Body of pancreas (tissue), 4 donors: ENCODE measurements around the gene LRFN2. TPM values are rescaled to one million over a fixed set of nuclear protein-coding genes. Genes with fewer than 3 reads are reported as not detected.

Experiments used
- ATAC-seq: fragments of 150-250 bp; one replicate; pipeline ENCODE4 v1.9.1; 2016
- DNase-seq, 4 donors: peaks; one replicate each; pipeline ENCODE4 v3.0.0-alpha.2; 2019
- H3K27ac ChIP-seq, 4 donors: fragments of 200-600 bp; sonication (generic); 1 replicate in 3 of 4; 2 replicates in 1 of 4; pipeline versions ENCODE4 v1.5.1 to v1.6.1; 2016 to 2019; ENCODE audit warnings: mild to moderate bottlenecking in 1 of 4, mixed read lengths in 1 of 4, moderate library complexity in 1 of 4
- H3K27me3 ChIP-seq, 2 donors: fragments of 200-600 bp; sonication (generic); one replicate each; pipeline ENCODE4 v1.6.0; 2016; ENCODE audit warnings: mild to moderate bottlenecking in 1 of 2
- H3K36me3 ChIP-seq, 2 donors: fragments of 200-600 bp; sonication (generic); replicated peaks in 1 of 2; 2 replicates each; pipeline ENCODE4 v1.5.1; 2016; ENCODE audit warnings: low read depth in 2 of 2; ENCODE audit not compliant: insufficient read depth in 1 of 2
- H3K4me1 ChIP-seq: fragments of 200-600 bp; sonication (generic); one replicate; pipeline ENCODE4 v1.6.0; 2016
- H3K4me3 ChIP-seq, 2 donors: fragments of 200-600 bp; sonication (generic); 1 replicate in 1 of 2; 2 replicates in 1 of 2; pipeline ENCODE4 v1.5.1; 2016 to 2019
- H3K9me3 ChIP-seq, 3 donors: fragments of 200-600 bp; sonication (generic); 1 replicate in 2 of 3; 2 replicates in 1 of 3; pipeline ENCODE4 v1.5.1; 2016
- POLR2A ChIP-seq, 3 donors: fragments of 450-650 bp; IDR thresholded peaks; one replicate each; pipeline ENCODE4 v1.6.1; 2016; ENCODE audit warnings: antibody characterized with exemption in 3 of 3, mild to moderate bottlenecking in 2 of 3
- WGBS, 2 donors: methylation state at CpG; one replicate each; pipeline ENCODE4 v1.1.5; 2017; 5-methylcytosine and 5-hydroxymethylcytosine counted together
- intact Hi-C: fragments of 100-400 bp; cut with DNase I; formaldehyde crosslinking; loops from one replicate; pipeline ENCODE4 v1.15.1; 2023
- total RNA-seq, 2 donors: library from RNA; depleted of rRNA; stranded (reverse); fragments of >200 nt; gene quantifications; one replicate each; pipeline ENCODE4 v1.1.0, GENCODE V29; 2016
- TF ChIP-seq, protein P1 (sequence below), 7 experiments: fragments of 450-650 bp in 4 of 7; fragments of 200-600 bp in 3 of 7; sonication (generic) in 3 of 7; IDR thresholded peaks; one replicate each; pipeline ENCODE4 v1.5.1; 2016 to 2019; ENCODE audit warnings: antibody characterized with exemption in 7 of 7

LRFN2 gene
- total RNA-seq, 2 donors from 2014 or later: 0.33 TPM; not detected in 1

DNA sequence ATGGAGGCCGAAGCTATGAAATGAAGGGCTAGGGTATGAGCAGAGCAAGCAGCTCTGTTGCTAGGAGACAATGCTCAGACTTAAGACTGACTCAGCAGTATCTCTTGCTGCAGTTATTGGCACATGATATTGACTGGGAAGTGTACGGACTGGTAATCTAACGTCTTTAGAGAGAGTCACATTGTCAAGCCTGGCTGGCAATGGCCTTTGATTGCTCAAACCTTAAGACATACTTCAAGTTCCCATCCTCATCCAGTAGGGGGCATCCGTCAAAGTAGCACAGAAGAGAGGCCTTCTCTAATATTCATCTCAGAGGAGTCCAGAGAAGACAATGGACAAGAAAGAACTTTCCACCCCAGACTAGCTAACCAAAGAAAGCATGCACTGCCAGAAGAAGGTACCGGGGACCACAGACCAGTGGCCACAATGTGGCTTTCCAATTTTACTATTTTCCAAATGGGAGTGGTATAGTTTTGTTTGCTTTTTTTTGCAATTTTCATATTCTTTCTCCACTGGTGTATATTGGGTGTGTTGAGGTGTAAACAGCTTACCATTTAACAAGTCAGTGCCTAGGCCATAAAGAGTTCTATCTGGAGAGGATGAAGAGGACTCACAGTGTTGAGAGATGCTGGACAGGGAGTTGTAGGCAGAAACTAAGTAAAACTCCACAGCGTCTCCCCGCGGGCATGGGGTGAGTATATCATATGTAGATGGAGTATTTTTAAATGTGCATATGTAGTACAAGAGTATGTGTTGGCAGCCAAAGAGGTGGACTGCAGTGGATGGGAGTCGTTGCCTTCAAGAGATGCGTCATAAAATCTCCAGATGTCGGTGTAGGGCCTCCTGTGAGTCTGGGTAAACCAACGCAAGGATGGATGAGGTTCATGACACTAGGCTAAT is 36.7 kb downstream of the LRFN2 start:
- Histone ChIP-seq H3K36me3 (no peaks in the 10 kb centered on the region), H3K27ac (no peak overlapping the region), H3K4me1 (no peaks in the 10 kb centered on the region), H3K4me3 (no peak overlapping the region), H3K27me3 (no peaks in the 10 kb centered on the region), H3K9me3 (no peaks in the 10 kb centered on the region)
- TF ChIP-seq, protein P1, sequence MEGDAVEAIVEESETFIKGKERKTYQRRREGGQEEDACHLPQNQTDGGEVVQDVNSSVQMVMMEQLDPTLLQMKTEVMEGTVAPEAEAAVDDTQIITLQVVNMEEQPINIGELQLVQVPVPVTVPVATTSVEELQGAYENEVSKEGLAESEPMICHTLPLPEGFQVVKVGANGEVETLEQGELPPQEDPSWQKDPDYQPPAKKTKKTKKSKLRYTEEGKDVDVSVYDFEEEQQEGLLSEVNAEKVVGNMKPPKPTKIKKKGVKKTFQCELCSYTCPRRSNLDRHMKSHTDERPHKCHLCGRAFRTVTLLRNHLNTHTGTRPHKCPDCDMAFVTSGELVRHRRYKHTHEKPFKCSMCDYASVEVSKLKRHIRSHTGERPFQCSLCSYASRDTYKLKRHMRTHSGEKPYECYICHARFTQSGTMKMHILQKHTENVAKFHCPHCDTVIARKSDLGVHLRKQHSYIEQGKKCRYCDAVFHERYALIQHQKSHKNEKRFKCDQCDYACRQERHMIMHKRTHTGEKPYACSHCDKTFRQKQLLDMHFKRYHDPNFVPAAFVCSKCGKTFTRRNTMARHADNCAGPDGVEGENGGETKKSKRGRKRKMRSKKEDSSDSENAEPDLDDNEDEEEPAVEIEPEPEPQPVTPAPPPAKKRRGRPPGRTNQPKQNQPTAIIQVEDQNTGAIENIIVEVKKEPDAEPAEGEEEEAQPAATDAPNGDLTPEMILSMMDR (IDR thresholded peaks at IDR 0.05): peak; percentile 10 to 61 (median 56)
- TF ChIP-seq POLR2A (IDR thresholded peaks at IDR 0.05): no peak
- WGBS, 2 donors: 71 to 77% methylated on average over 12 of the region's 12 CpGs
- DNase-seq (peak; percentile 42 to 62 (median 52)), ATAC-seq (peak; percentile 75)
- intact Hi-C loops: no loop called here

DNA sequence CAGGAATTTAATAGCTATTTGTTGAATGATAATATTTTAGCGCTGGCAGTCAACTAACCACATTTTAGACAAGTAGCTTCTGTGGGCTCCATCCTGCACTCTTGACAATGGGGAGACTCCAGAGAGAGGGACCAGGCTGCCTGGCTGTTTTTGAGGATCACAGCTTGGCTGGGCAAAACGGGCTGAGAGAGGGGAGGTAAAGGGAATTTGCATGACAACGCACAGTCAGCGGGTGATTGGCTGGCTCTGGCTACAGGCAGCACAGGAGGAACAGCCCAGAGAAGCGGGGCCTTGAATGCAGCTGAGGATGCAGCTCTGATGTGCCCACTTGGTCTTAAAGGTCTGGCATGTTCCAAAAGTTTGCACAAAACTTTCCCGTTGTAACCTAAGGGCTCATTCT is 41.2 kb downstream of the LRFN2 start:
- Histone ChIP-seq H3K4me3 (no peak overlapping the region), H3K36me3 (no peaks in the 10 kb centered on the region), H3K27ac (no peak overlapping the region), H3K9me3 (no peaks in the 10 kb centered on the region), H3K4me1 (no peaks in the 10 kb centered on the region), H3K27me3 (no peaks in the 10 kb centered on the region)
- 67 to 78% methylated on average over 6 of the region's 6 CpGs for WGBS, 2 donors
- intact Hi-C loops: no loop called here
- DNase-seq (no peak), ATAC-seq (no peak)
- TF ChIP-seq, protein P1 (IDR thresholded peaks at IDR 0.05): no peak
- no peak for TF ChIP-seq POLR2A (IDR thresholded peaks at IDR 0.05)

DNA sequence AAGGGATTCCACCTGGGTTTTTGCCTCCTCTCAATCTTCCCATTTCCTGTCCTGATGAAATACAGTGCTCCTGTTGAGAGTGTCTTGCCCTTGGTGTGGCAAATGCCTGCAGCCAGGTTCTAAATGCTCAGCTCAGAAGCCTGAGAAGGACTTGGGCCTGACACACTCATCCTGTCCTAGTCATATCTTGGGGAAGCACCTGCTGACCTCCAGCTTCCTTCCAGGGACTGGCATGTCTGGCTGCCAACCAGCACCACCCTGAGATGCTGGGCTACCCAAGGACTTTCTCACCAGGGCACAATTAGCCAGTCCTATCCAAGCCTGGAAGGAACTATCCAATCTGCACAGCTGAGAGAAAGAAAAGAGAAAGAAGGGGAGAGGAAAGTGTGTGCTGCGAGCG is 43.4 kb downstream of the LRFN2 start:
- TF ChIP-seq, protein P1 (IDR thresholded peaks at IDR 0.05): no peak
- TF ChIP-seq POLR2A (IDR thresholded peaks at IDR 0.05): no peak
- 73 to 74% methylated on average over 2 of the region's 2 CpGs for WGBS, 2 donors
- DNase-seq (no peak), ATAC-seq (no peak)
- intact Hi-C loops: no loop called here
- Histone ChIP-seq H3K4me3 (no peak overlapping the region), H3K4me1 (no peaks in the 10 kb centered on the region), H3K27ac (no peak overlapping the region), H3K36me3 (no peaks in the 10 kb centered on the region), H3K27me3 (no peaks in the 10 kb centered on the region), H3K9me3 (no peaks in the 10 kb centered on the region)

DNA sequence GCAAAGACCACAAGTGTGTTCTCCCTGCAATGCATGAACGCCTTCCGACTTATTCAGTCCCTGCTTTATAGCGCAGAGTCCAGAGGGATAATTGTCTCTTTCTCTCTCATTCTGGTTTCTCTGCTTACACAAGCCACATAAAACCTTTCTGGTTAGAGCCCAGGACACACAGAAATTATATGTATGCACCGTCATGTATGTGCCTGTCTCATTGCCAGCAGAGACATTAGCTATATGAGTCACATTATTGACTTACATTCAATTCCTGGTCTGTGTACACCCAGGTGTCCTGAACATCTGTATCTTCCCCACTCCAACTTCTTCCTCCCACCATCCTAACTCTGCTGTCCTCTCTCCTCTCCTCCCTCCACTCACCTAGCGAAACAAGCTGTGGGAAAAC is 44.0 kb downstream of the LRFN2 start:
- no peak for ATAC-seq

More for the DNA sequence above, 44.0 kb downstream of the LRFN2 start:
- no peaks in the 10 kb centered on the region for H3K9me3 ChIP-seq
- no peak for TF ChIP-seq POLR2A (IDR thresholded peaks at IDR 0.05)
- TF ChIP-seq, protein P1 (IDR thresholded peaks at IDR 0.05): no peak
- no peak overlapping the region for H3K4me3 ChIP-seq
- WGBS, 2 donors: 72 to 74% methylated on average over 5 of the region's 5 CpGs
- DNase-seq: no peak
- H3K27ac ChIP-seq: no peak overlapping the region
- H3K27me3 ChIP-seq: no peaks in the 10 kb centered on the region
- no peaks in the 10 kb centered on the region for H3K4me1 ChIP-seq
- intact Hi-C loops: no loop called here
- H3K36me3 ChIP-seq: no peaks in the 10 kb centered on the region
